ENCODE results near the gene ABCB6.

Gene ABCB6

DNA sequence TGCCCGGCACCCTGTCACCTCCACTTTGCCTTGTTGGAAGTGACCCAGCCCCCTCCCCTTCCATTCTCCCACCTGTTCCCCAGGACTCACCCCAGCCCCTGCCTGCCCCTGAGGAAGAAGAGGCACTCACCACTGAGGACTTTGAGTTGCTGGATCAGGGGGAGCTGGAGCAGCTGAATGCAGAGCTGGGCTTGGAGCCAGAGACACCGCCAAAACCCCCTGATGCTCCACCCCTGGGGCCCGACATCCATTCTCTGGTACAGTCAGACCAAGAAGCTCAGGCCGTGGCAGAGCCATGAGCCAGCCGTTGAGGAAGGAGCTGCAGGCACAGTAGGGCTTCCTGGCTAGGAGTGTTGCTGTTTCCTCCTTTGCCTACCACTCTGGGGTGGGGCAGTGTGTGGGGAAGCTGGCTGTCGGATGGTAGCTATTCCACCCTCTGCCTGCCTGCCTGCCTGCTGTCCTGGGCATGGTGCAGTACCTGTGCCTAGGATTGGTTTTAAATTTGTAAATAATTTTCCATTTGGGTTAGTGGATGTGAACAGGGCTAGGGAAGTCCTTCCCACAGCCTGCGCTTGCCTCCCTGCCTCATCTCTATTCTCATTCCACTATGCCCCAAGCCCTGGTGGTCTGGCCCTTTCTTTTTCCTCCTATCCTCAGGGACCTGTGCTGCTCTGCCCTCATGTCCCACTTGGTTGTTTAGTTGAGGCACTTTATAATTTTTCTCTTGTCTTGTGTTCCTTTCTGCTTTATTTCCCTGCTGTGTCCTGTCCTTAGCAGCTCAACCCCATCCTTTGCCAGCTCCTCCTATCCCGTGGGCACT lies 36.2 kb downstream of the ABCB6 start:
- no peak for DNase-seq

GRCh38 chr2:219181531-219181930 lies 37.2 kb downstream of the ABCB6 start:
- no peak for DNase-seq

- DNase-seq, result no peak
These were observed 37.8 kb downstream of the ABCB6 start for GRCh38 chr2:219180961-219181360.

DNA sequence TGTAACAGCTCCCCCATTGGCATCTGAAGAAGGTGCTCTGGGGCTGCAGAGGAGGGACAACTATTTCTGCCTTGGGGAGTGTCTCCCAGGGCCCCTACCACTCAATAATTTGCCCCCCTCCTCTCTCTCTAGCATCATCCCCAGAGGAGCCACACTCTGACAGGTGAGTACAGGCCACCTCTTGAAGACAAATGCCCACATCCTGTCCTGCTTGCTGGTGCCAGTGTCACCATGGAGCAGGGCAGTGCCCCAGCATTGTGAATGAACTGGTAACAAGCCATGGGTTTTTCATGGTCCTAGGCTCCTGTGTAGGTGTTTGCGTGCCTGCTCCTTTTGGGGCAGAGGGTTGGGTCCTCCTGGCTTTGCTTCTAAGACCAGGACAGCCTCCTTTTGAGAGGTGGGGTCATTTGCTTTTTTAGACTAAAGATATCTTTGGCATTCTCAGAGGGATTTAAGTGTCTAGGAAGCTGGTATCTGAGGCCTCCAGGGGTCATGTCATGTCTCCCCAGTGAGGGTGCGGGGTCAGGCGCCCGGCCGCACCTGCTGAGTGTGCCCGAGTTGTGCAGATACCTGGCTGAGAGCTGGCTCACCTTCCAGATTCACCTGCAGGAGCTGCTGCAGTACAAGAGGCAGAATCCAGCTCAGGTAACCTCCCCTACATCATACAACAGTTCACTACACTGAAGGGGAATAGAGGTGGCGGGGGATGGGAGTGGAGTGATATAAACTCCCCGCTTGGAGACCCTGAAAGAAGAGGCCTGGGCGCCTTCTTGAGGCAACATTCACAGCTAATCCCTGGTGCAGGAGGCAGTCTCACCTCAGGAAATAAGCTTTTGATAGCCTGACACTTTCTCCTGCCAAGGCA lies 38.9 kb downstream of the ABCB6 start:
- no peak for DNase-seq

DNA sequence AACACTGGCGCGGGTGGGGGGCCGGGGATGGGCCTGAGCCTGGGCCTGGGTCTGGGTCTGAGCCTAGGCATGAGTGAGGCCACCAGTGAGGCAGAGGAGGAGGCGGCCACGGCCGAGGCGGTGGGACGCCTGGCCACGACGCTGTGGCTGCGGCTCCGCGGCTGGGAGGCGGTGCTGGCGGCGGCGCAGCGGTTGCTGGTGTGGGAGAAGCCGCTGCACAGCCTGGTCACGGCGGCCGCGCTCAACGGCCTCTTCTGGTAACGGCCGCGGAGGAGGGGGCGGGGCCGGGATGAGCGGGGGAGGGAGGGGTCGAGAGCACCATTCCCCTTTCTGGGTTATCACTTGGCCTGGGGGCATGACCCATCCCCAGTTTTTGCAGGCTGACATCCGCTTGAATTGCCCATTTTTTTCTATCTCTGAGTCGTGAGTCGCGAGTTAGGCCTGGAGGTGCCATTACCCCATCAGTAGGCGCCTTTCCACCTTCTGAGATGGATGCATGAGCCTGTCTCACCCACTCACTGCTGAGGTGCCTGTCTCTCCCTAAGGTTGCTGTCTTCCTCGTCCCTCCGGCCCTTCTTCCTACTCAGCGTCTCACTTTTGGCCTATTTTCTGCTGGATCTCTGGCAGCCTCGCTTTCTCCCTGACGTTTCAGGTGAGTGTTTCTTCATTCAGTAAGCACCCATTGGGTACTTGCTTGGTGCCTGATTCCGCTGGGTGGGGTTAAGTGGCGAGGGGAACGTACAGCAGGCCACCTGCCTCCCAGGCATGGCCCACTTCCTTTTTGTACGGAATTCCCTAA lies 40.2 kb downstream of the ABCB6 start:
- DNase-seq, result no peak

GRCh38 chr2:219177552-219178376 lies 41.0 kb downstream of the ABCB6 start, which contains the start of gene RETREG2:
Gene RETREG2 (plus strand): TSS chr2:219178275. CDS start chr2:219178353, 78 bp downstream.
- DNase-seq, result peak; percentile 90

GRCh38 chr2:219176818-219177551 lies 41.8 kb downstream of the ABCB6 start, which contains the start of gene CNPPD1:
Gene CNPPD1 (minus strand): TSS chr2:219176925. CDS start chr2:219176828, 97 bp downstream.
- DNase-seq, result peak; percentile 80

- DNase-seq, result peak; percentile 46
These were observed 42.6 kb downstream of the ABCB6 start for GRCh38 chr2:219175928-219176817.

DNA sequence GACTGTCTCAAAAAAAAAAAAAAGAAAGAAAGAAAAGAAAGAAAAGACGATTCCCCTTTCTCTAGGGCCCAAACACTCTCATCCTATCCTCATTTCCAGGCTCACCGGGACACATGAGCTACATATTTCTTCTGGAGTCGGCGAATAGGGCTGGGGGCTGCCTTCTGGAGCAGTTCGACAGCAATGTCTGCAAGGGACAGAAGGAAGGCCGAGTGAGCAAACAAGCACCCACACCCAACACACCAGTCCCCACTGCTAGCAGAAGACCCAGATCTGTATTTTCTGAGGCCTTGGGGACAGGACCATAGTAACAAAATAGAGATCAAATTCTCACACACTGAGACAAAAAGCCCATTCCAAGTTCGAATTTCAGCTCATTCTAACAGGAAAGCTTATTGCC lies 43.3 kb downstream of the ABCB6 start:
- DNase-seq, result no peak

- no peak for DNase-seq
These were observed 44.0 kb downstream of the ABCB6 start for GRCh38 chr2:219174801-219175200.

DNA sequence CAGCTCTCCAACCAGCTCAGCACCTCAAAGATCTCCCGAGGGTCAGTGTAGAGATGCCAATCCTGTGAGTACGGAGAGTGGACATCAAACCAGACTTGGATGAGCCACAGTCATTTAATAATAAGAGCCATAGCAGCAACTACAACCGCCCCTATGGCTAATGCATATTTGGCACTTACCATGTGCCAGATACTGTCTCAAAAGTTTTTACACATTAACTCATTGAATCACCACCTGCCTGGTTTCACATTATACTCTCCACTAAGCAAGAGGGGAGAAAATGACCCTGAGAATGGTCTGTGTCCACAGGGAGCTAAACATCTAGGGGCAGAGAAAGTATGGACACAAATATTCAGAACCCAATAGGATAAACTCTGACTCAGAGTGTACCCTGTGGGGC lies 44.6 kb downstream of the ABCB6 start:
- DNase-seq, result no peak

GRCh38 chr2:219173176-219173575 lies 45.6 kb downstream of the ABCB6 start:
- DNase-seq, result no peak

DNA sequence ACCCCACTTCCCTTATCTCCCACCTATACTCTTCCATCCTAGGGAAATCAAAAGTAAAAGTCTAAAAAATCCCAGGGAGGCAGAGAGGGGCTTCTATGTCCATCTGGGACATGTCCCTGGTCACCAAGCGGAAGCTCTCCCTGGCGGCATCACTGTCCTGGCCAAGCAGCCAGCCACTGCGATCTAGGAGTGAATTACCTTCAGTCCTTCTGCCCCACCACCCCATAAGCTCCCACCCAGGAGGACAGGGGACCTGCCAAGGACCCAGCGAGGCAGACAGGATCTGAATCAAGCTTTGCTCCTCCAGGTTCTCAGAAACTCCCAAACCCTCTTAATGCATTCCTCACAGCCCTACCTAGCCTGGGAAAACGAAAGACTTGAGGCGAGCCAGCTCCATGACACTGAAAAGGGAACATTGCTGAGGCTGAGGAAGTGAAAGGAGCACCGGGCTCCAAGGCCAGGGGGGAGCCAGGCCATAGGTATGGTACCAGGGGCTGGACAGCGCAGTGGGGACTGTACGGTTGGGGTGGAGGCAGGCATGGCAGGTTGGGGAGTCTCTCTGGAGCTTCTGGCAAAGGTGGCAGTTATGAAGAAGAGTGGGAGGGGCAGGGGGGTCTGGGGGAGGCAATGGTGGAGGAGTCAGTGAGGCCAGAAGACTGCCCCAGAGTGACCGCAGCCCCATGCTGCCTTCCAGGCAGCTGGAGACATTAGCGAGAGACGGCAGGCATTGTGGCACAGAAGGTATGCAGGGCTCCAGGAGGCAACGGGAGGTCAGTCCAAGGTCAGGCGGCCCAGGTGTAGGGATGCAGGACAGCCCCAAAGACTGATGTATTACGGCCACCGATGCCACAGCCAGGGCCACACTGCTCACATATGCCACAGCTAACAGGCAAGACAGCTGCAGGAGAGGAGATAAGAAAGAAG lies 46.3 kb downstream of the ABCB6 start:
- DNase-seq, result no peak

GRCh38 chr2:219171231-219171651 lies 47.5 kb downstream of the ABCB6 start:
- DNase-seq, result peak; percentile 87

GRCh38 chr2:219169930-219170654 lies 48.7 kb downstream of the ABCB6 start, which contains the start of gene SLC23A3:
Gene SLC23A3 (minus strand): TSS chr2:219170029. CDS start chr2:219169984, 45 bp downstream.
- DNase-seq, result no peak

- no peak for DNase-seq
These were observed 49.8 kb downstream of the ABCB6 start for GRCh38 chr2:219168932-219169331.

GRCh38 chr2:219168526-219168925 lies 50.2 kb downstream of the ABCB6 start:
- DNase-seq, result no peak

DNA sequence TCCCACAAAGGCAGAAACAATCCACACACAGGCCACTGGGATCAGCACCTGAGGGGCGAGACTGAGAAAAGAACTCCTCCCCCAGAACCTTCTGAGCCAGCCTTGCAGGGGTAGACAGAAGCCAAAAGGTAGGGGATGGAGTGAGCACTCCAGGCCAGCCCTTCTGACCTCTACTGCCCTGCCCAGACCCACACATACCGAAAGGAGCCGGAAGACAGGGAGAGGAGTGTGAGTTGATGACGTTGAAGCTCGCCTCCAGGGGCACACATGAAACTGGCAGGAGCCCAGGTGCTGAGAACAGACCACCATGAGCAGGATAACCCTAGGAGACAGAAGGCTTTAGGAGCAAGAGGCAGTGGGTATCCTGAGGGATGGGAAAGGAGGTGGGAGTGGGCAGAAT lies 50.8 kb downstream of the ABCB6 start:
- no peak for DNase-seq
